Thyroid gland (tissue), 4 donors: Measurements from ENCODE around the gene KCNMB2.

Experiments used
- CTCF ChIP-seq, 6 experiments: fragments of 200-600 bp in 3 of 6; fragments of 450-650 bp in 3 of 6; sonication (generic) in 3 of 6; IDR thresholded peaks; one replicate each; pipeline ENCODE4 v1.5.1; 2016 to 2019; ENCODE audit warnings: antibody characterized with exemption in 6 of 6, mild to moderate bottlenecking in 2 of 6, inconsistent platforms in 1 of 6, moderate library complexity in 1 of 6
- POLR2A ChIP-seq, 2 donors: fragments of 450-650 bp; IDR thresholded peaks; one replicate each; pipeline ENCODE4 v1.6.1; 2017; ENCODE audit warnings: antibody characterized with exemption in 2 of 2, mild to moderate bottlenecking in 2 of 2, moderate library complexity in 1 of 2

DNA sequence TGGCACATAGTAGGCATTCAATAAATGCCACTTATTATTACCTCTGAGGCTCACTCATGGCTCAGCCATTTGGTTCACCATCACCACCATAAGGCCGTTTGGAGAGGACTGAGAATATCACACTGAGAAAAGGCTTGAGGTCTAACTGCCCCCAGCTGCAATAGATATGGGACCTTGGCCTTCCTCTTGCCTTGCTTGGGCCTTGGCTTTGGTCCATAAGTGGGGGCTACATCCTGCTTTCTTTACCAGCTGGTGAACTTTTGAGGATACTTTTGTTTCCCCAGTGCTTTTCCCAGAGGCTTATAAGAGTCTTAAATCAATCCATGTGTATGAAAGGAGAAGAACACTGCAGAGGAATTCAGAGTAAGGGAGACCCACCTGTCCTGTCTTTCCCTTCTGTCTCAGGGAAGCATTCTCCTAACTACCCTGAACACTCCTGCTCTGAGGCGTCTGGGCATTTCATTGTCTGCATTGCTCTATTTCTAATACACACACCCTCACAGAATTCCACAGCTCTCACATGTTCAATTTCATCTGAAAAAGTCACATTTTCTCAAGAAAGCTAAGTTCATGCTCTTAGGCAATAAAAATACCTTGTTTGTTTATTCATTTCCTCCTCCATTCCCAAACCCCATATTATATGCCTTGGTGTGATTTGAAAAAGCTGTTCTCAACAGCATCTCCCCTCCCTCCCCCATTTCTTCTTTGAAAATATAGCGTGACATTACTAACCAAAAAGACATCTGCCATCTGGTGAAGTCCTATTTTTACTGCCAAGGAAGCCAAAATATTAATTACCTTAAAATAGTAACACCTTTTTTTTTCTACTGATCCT is 22.5 kb upstream of the KCNMB2 start:
- TF ChIP-seq CTCF (IDR thresholded peaks at IDR 0.05) (no peak), POLR2A (IDR thresholded peaks at IDR 0.05) (no peak)
